ENCODE results near the gene CUL7. TPM values are rescaled to one million over a fixed set of nuclear protein-coding genes. Genes with fewer than 3 reads are reported as not detected.

The CUL7 gene
- total RNA-seq, 1 experiment from 2014 or later: 34.1 TPM

GRCh38 chr6:43007126-43007525 lies 46.5 kb downstream of the CUL7 start:
- Histone ChIP-seq H3K9me2 (ENCODE audit: insufficient read depth) (no peaks in the 10 kb centered on the region), H3K79me2 (ENCODE audit: insufficient read depth, low read length) (peaks cover 7% of the 10 kb centered on the region; the same call in 1 of the 2 replicates), H3K4me2 (ENCODE audit: low read length) (no peak overlapping the region), H3K9ac (ENCODE audit: low read length) (no peak overlapping the region), H3K27ac (ENCODE audit: low read depth, low read length) (no peak overlapping the region), H4K20me1 (ENCODE audit: insufficient read depth) (no peaks in the 10 kb centered on the region), H2AFZ (ENCODE audit: low read depth, low read length, poor library complexity, severe bottlenecking) (no peak overlapping the region), H3K9me3 (ENCODE audit: control insufficient read depth in 1 of 2, insufficient read depth in 1 of 2, low read depth in 1 of 2, low read length in 2 of 2) (no peaks in the 10 kb centered on the region), H3K4me3 (replicated peaks in 1 of 2; ENCODE audit: low read depth in 1 of 2, low read length in 2 of 2) (no peak overlapping the region), H3K4me1 (ENCODE audit: control insufficient read depth in 1 of 2, insufficient read depth in 2 of 2, low read length in 2 of 2) (peaks cover 0 to 2% of the 10 kb centered on the region in 2 experiments; a peak in 1 of 4 replicates), H3K36me3 (ENCODE audit: control insufficient read depth in 1 of 2, insufficient read depth in 2 of 2, low read length in 2 of 2) (peaks cover 35 to 39% of the 10 kb centered on the region in 2 experiments; a peak in 3 of 4 replicates), H3K27me3 (ENCODE audit: insufficient read depth, low read length) (no peaks in the 10 kb centered on the region)
- CTCF ChIA-PET: no interaction called here
- RAD21 ChIA-PET (ENCODE audit: low non-redundant PET in 1 of 2, low total read pairs in 2 of 2, uncharacterized antibody in 2 of 2, unreplicated experiment in 2 of 2): no interaction called here
- TF ChIP-seq ZBTB33 (IDR thresholded peaks at IDR 0.05; ENCODE audit: extremely low read depth, insufficient replicate concordance, low read length): no peak
- TF ChIP-seq RAD21 (IDR thresholded peaks at IDR 0.05; ENCODE audit: low read depth): no peak
- no peak for TF ChIP-seq EGR1 (IDR thresholded peaks at IDR 0.05; ENCODE audit: low read depth)
- TF ChIP-seq JUND (IDR thresholded peaks at IDR 0.05): no peak
- no peak for TF ChIP-seq ZFX (IDR thresholded peaks at IDR 0.05)
- TF ChIP-seq YY1 (IDR thresholded peaks at IDR 0.05; ENCODE audit: extremely low read depth, insufficient replicate concordance, low read depth, low read length): no peak
- TF ChIP-seq POLR2AphosphoS5 (IDR thresholded peaks at IDR 0.05; ENCODE audit: low read depth, low read length): no peak
- TF ChIP-seq POLR2A (IDR thresholded peaks at IDR 0.05; ENCODE audit: borderline replicate concordance, extremely low read depth, insufficient read depth, insufficient read length): no peak
- TF ChIP-seq CBX3 (IDR thresholded peaks at IDR 0.05; ENCODE audit: low read depth): no peak
- TF ChIP-seq SRF (IDR thresholded peaks at IDR 0.05; ENCODE audit: low read depth): no peak
- no peak for TF ChIP-seq ATF3 (IDR thresholded peaks at IDR 0.05)
- TF ChIP-seq SIN3A (IDR thresholded peaks at IDR 0.05; ENCODE audit: low read depth): no peak
- no peak for TF ChIP-seq EZH2phosphoT487 (IDR thresholded peaks at IDR 0.05; ENCODE audit: borderline replicate concordance)
- BruUV-seq (replicated peaks): no TSS peak
- no peak for DNase-seq (ENCODE audit: low read depth, low spot score)
- ATAC-seq: no peak
- intact Hi-C loops (cut with micrococcal nuclease): no loop called here
- POLR2A ChIA-PET: no interaction called here

Data from HCT116 (cell line).